ENCODE data around the gene FMNL2. TPM values are rescaled to one million over a fixed set of nuclear protein-coding genes. Genes with fewer than 3 reads are reported as not detected.
"Not testable (repeated sequence)": the region's sequence is repeated elsewhere in the genome, so short reads cannot be mapped to it uniquely, and the experiment has no call there.

Gene FMNL2
- total RNA-seq, 2 experiments from 2014 or later, result 0.05 to 0.21 TPM

DNA sequence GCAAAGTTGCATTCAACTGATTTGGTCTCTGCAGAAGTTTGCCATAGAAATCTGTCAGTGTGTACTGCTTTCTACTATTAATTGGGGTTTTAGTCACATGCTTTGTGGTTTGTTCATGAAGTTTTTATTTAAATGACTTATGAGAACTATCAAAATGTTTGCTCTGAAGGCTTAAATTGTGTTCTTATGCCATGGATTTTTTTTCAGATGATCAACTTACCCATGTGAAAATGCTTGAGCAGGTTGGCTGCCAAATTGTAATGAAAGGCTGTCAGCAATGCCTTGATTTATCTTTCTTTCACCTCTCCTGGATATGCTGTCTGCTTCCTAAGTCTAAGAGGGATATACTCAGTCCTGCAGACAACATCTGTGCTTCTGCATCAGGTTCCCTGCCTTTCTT, 50.7 kb downstream of the FMNL2 start:
- no peaks in the 10 kb centered on the region for H3K9me3 Mint-ChIP-seq (ENCODE audit: insufficient read depth)
- no peaks in the 10 kb centered on the region for H3K36me3 Mint-ChIP-seq (ENCODE audit: low read depth)
- DNase-seq (no peak), ATAC-seq (no peak)
- H3K4me1 Mint-ChIP-seq (ENCODE audit: low read depth), result no peaks in the 10 kb centered on the region
- ChIA-PET CTCF (no interaction called here), POLR2A (no interaction called here)
- H3K27ac Mint-ChIP-seq, result no peak overlapping the region
- H3K27me3 Mint-ChIP-seq (ENCODE audit: low read depth), result peaks cover 2% of the 10 kb centered on the region
- H3K4me3 Mint-ChIP-seq, result no peak overlapping the region

DNA sequence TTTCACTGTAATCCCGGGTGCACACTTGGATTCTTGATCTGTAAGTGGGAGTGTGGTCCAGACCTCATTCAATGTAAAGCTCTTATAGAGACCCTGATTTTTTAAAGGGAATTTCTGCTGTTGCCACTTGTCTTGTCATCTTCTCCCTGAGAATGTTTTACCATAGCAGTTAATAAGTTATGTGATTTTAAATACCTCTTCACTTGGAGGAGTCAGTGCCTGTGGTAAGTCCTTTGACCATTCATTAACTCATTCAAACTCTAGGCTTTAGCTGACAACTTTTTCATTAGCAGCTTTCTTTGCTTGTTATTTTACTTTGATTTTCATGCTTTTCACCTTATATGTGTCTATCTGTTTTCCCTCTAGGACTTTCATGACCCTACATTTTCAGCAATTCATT, 51.3 kb downstream of the FMNL2 start:
- DNase-seq, result no peak
- Mint-ChIP-seq H3K36me3 (ENCODE audit: low read depth) (no peaks in the 10 kb centered on the region), H3K4me3 (no peak overlapping the region), H3K27ac (no peak overlapping the region), H3K4me1 (ENCODE audit: low read depth) (no peaks in the 10 kb centered on the region), H3K9me3 (ENCODE audit: insufficient read depth) (no peaks in the 10 kb centered on the region), H3K27me3 (ENCODE audit: low read depth) (peaks cover 2% of the 10 kb centered on the region)
- POLR2A ChIA-PET, result no interaction called here
- CTCF ChIA-PET, result no interaction called here
- ATAC-seq, result no peak

DNA sequence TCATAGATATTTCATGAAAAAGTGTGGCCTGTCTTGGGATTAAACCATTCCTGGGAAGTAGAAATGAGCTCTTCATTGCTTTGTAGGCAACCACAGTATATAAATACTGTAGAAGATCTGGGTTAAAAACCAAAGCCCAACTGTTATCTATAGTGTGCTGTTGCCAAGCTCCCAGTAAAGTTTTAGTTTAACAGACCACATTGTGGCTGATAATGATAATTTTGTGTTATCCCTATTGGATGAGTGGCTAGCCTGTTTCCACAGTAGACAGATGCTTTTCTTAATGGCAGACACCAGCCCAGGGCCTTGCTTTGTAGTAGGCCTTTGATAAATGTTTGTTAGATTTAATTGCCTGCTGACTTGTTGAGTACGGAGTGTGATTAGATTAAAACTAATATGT, 52.1 kb downstream of the FMNL2 start:
- Mint-ChIP-seq H3K27ac (no peak overlapping the region), H3K36me3 (ENCODE audit: low read depth) (no peaks in the 10 kb centered on the region), H3K27me3 (ENCODE audit: low read depth) (peaks cover 2% of the 10 kb centered on the region), H3K4me1 (ENCODE audit: low read depth) (no peaks in the 10 kb centered on the region), H3K9me3 (ENCODE audit: insufficient read depth) (no peaks in the 10 kb centered on the region), H3K4me3 (no peak overlapping the region)
- ATAC-seq (no peak), DNase-seq (no peak)
- POLR2A ChIA-PET, result no interaction called here
- CTCF ChIA-PET, result no interaction called here

DNA sequence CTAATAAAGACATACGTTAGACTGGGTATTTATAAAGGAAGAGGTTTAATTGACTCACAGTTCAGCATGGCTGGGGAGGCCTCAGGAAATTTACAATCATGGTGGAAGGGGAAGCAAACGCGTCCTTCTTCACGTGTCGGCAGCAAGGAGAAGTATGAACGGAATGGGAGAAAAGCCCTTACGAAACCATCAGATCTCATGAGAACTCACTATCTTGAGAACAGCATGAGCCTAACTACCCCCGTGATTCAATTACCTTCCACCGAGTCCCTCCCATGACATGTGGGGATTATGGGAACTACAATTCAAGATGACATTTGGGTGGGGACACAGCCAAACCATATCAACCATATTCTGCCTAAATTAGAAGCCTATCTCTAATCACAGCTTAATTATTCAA, 53.3 kb downstream of the FMNL2 start:
- H3K27me3 Mint-ChIP-seq (ENCODE audit: low read depth); CTCF ChIA-PET; H3K9me3 Mint-ChIP-seq (ENCODE audit: insufficient read depth); H3K4me3 Mint-ChIP-seq; ATAC-seq; H3K4me1 Mint-ChIP-seq (ENCODE audit: low read depth); DNase-seq; POLR2A ChIA-PET; H3K36me3 Mint-ChIP-seq (ENCODE audit: low read depth); H3K27ac Mint-ChIP-seq: not testable (repeated sequence)

DNA sequence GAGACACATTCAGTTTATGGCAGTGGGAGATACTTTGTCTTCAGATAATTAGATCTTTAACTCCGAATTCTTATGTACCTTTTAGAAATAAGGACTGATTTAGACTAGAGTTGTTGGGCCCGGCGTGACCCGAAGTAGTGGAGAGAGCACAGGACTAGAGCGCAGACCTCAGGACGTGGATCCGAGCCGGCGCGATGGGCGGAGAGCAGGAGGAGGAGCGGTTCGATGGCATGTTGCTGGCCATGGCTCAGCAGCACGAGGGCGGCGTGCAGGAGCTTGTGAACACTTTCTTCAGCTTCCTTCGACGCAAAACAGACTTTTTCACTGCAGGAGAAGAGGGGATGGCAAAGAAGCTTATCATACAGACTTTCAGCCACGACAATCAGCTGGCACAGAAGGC, 54.5 kb downstream of the FMNL2 start:
- H3K4me1 Mint-ChIP-seq (ENCODE audit: low read depth), result no peaks in the 10 kb centered on the region
- ChIA-PET POLR2A (no interaction called here), CTCF (no interaction called here)

DNA sequence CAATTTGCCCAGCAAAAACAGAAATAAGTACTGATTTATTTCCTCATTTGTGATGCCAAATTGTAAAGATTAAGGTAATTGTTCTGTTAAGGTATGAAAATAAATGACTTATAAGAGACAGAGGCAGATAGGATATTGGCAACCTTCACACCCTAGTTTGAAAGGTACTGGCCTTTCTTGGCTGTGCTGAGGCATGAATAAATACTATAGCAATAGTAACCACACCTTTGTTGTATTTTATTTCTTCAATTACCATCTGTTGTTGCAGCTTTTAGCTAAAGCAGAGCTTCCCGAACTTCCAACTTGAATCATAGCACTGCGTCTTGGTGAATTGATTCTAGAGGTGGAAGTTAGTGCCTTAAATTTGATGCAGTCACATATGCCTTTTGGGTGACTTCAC, 55.9 kb downstream of the FMNL2 start:
- ATAC-seq, result no peak
- H3K27me3 Mint-ChIP-seq (ENCODE audit: low read depth), result no peaks in the 10 kb centered on the region
- ChIA-PET POLR2A (no interaction called here), CTCF (no interaction called here)
- DNase-seq, result no peak
- no peaks in the 10 kb centered on the region for H3K36me3 Mint-ChIP-seq (ENCODE audit: low read depth)
- no peak overlapping the region for H3K27ac Mint-ChIP-seq
- no peak overlapping the region for H3K4me3 Mint-ChIP-seq
- H3K9me3 Mint-ChIP-seq (ENCODE audit: insufficient read depth), result no peaks in the 10 kb centered on the region
- no peaks in the 10 kb centered on the region for H3K4me1 Mint-ChIP-seq (ENCODE audit: low read depth)

More for the DNA sequence above, 54.5 kb downstream of the FMNL2 start:
- DNase-seq, result no peak
- Mint-ChIP-seq H3K9me3 (ENCODE audit: insufficient read depth) (no peaks in the 10 kb centered on the region), H3K27ac (no peak overlapping the region), H3K36me3 (ENCODE audit: low read depth) (no peaks in the 10 kb centered on the region), H3K27me3 (ENCODE audit: low read depth) (no peaks in the 10 kb centered on the region), H3K4me3 (no peak overlapping the region)
- no peak for ATAC-seq

DNA sequence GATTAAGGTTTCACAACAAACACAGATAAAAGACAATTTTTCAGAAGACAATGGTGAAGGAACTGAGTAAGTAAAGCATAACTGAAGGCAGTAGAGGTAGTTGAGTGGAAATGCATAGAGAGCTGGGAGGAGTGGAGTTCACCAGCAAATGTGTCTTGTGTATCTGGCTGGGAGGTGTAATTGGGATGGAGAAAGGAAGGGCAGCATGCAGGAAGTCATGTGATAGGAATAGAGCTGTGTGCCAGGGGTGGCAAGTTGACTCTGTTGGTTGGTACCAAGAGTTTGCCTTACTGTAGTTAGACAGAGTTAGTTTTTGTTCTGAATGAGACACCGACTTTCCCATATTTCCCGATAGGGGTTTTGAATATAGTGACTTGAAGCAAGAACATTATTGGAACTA, 56.3 kb downstream of the FMNL2 start:
- POLR2A ChIA-PET, result no interaction called here
- H3K9me3 Mint-ChIP-seq (ENCODE audit: insufficient read depth), result no peaks in the 10 kb centered on the region
- H3K4me1 Mint-ChIP-seq (ENCODE audit: low read depth), result no peaks in the 10 kb centered on the region
- CTCF ChIA-PET, result no interaction called here
- DNase-seq (no peak), ATAC-seq (no peak)
- no peak overlapping the region for H3K27ac Mint-ChIP-seq
- H3K4me3 Mint-ChIP-seq, result no peak overlapping the region
- no peaks in the 10 kb centered on the region for H3K27me3 Mint-ChIP-seq (ENCODE audit: low read depth)
- H3K36me3 Mint-ChIP-seq (ENCODE audit: low read depth), result no peaks in the 10 kb centered on the region

DNA sequence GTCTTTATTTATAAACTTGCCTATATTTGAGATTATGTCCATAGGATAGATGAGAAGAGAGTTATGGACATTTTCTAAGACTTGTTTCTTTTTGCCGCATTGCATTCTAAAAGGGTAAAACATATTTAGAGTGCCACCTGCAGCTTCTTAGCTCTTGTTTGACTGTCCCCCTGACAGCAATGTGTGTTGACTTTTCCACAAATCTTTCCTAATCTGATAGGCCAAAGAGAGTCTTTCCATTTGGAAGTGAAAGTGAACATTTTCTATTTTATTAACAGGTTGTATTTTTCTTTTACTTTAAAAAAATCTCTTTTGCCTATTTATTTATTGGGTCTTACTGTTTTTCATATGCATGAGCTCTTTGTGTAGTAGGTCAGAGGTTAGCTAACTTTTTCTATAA, 58.4 kb downstream of the FMNL2 start:
- Mint-ChIP-seq H3K36me3 (ENCODE audit: low read depth) (no peaks in the 10 kb centered on the region), H3K27me3 (ENCODE audit: low read depth) (no peaks in the 10 kb centered on the region), H3K27ac (no peak overlapping the region), H3K4me1 (ENCODE audit: low read depth) (no peaks in the 10 kb centered on the region), H3K4me3 (no peak overlapping the region), H3K9me3 (ENCODE audit: insufficient read depth) (no peaks in the 10 kb centered on the region)
- DNase-seq (no peak), ATAC-seq (no peak)
- POLR2A ChIA-PET, result no interaction called here
- CTCF ChIA-PET, result no interaction called here

DNA sequence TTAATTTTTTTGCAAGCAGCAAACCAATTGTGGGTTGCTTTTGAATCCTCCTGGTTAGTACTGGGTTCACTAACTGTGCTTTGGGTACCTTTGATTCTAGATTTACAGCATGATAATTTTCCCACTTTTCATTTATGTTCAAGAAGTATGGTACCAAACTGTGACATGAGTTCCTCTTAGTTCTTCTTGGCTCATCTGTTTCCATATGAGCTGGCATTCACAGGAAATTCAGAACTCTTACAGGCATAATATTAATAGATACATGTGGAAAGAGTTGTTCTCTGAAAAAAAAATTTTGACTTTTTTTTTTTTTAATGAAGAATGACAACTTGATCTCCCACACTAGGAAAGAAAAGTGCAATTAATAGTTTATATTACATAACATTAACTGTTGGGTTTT, 59.4 kb downstream of the FMNL2 start:
- Mint-ChIP-seq H3K4me3 (no peak overlapping the region), H3K36me3 (ENCODE audit: low read depth) (no peaks in the 10 kb centered on the region), H3K27me3 (ENCODE audit: low read depth) (no peaks in the 10 kb centered on the region), H3K4me1 (ENCODE audit: low read depth) (no peaks in the 10 kb centered on the region), H3K27ac (no peak overlapping the region), H3K9me3 (ENCODE audit: insufficient read depth) (no peaks in the 10 kb centered on the region)
- DNase-seq, result no peak
- no peak for ATAC-seq
- ChIA-PET CTCF (no interaction called here), POLR2A (no interaction called here)

DNA sequence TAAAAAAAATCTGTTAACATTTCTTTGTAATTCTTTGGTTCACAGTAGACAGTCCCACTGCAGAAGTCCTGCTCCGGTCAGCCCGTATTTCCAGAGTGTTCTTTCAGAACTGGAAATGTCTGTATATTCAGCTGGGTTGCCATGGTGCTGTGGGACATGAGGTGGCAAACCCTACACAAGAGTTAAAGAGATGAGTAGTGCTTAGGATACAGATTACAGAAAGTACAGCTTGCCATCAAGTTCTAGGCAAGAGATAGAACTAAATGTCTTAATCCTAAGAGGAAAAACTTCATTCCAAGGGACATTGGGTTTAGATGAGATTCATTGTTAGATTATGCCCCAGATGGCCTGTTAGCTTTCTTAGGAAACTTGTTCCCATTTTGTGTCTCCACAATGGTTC, 60.1 kb downstream of the FMNL2 start:
- ChIA-PET POLR2A (no interaction called here), CTCF (no interaction called here)
- no peak overlapping the region for H3K27ac Mint-ChIP-seq
- no peak for ATAC-seq
- no peak for DNase-seq
- H3K4me3 Mint-ChIP-seq, result no peak overlapping the region
- no peaks in the 10 kb centered on the region for H3K4me1 Mint-ChIP-seq (ENCODE audit: low read depth)
- no peaks in the 10 kb centered on the region for H3K36me3 Mint-ChIP-seq (ENCODE audit: low read depth)
- H3K9me3 Mint-ChIP-seq (ENCODE audit: insufficient read depth), result no peaks in the 10 kb centered on the region
- no peaks in the 10 kb centered on the region for H3K27me3 Mint-ChIP-seq (ENCODE audit: low read depth)

DNA sequence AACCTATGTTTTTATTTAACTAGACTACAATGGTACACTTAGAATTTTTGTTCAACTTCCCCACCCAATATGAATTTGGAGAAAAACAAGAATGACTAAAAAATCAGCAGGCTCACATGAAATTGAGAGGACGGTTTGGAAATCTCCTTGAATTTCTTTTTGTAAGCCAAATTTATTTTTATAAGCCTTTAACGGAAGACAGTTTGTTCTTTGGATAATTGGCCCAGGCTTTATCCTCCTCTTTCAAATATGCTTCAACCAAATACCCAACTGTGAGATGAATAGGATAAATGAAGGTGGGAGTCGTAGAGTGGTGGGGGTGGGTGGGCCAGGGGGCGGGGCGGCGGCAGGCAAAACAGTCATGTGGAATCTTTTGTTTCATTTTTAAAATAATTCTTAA, 60.6 kb downstream of the FMNL2 start:
- ATAC-seq (no peak), DNase-seq (no peak)
- Mint-ChIP-seq H3K27me3 (ENCODE audit: low read depth) (no peaks in the 10 kb centered on the region), H3K4me3 (no peak overlapping the region), H3K36me3 (ENCODE audit: low read depth) (no peaks in the 10 kb centered on the region), H3K4me1 (ENCODE audit: low read depth) (no peaks in the 10 kb centered on the region), H3K27ac (no peak overlapping the region), H3K9me3 (ENCODE audit: insufficient read depth) (no peaks in the 10 kb centered on the region)
- CTCF ChIA-PET, result no interaction called here
- POLR2A ChIA-PET, result no interaction called here

DNA sequence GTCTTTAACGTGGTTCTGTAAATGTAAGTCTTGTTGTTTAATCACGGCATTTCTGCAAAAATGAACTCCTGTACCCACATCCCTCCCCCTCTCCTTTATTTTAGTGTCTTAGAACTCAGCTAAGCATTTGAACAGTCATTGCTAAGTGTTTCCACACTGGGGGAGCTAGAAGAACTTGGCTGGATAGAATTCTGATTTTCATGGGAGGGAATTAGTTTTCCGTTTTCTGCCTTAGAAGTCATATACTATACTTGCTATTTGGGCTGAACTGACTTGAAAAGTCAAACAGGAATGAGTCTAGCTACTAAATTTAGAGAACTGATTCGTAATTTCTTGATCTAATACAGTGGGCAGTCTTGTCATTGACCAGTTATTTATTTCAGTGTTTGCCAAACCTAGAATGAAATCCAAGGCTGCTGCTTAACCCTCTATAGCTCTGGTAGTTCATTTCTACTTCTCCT, 61.1 kb downstream of the FMNL2 start:
- Mint-ChIP-seq H3K9me3 (ENCODE audit: insufficient read depth) (no peaks in the 10 kb centered on the region), H3K4me1 (ENCODE audit: low read depth) (no peaks in the 10 kb centered on the region), H3K27me3 (ENCODE audit: low read depth) (no peaks in the 10 kb centered on the region), H3K4me3 (no peak overlapping the region), H3K27ac (no peak overlapping the region), H3K36me3 (ENCODE audit: low read depth) (no peaks in the 10 kb centered on the region)
- ChIA-PET CTCF (no interaction called here), POLR2A (no interaction called here)
- ATAC-seq, result no peak
- DNase-seq, result no peak

DNA sequence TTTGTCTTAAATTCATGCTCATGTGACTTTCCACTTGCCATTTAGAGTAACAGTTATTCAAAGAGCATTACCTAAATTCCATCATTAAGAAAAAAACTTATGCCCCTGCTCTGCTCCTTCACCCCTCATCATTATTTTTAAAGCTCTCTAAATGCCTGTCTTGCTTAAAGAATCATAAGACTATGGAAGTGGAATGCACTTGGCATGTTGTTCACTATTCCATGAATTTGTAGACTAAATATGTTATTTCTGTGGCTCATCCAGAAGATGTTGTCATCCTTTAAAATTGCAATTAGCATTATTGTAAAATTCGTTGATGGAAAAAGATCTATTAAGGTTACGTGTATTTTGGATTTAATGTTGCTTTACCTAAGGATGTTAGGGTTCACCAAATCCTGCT, 61.8 kb downstream of the FMNL2 start:
- Mint-ChIP-seq H3K4me3 (no peak overlapping the region), H3K9me3 (ENCODE audit: insufficient read depth) (no peaks in the 10 kb centered on the region), H3K27ac (no peak overlapping the region), H3K4me1 (ENCODE audit: low read depth) (no peaks in the 10 kb centered on the region), H3K36me3 (ENCODE audit: low read depth) (no peaks in the 10 kb centered on the region), H3K27me3 (ENCODE audit: low read depth) (no peaks in the 10 kb centered on the region)
- ChIA-PET CTCF (no interaction called here), POLR2A (no interaction called here)
- DNase-seq, result no peak
- ATAC-seq, result no peak

DNA sequence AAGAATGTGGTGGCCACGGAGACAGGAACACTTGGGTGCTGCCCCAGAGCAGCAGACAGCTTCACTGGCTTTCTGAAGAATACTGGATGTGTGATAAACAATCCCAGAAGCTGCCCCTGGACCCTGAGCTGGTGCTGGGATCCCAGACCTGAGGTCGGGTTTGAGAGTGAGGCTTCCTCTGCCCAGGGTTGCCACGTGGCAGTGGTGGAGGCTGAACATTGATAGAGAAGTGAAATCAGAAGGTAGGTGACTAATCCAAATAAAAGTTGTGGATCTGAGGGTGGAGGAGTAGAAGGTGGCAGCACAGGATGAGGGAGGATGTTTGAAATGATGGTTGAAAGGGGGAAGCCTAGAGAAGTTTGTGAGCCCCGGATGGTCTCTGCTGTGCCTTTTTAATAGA, 64.0 kb downstream of the FMNL2 start:
- DNase-seq, result no peak
- Mint-ChIP-seq H3K9me3 (ENCODE audit: insufficient read depth) (no peaks in the 10 kb centered on the region), H3K27ac (no peak overlapping the region), H3K4me1 (ENCODE audit: low read depth) (peaks cover 3% of the 10 kb centered on the region), H3K36me3 (ENCODE audit: low read depth) (no peaks in the 10 kb centered on the region), H3K4me3 (no peak overlapping the region), H3K27me3 (ENCODE audit: low read depth) (peaks cover 5% of the 10 kb centered on the region)
- POLR2A ChIA-PET, result no interaction called here
- CTCF ChIA-PET, result no interaction called here
- ATAC-seq, result no peak
